BLaER1 (cell line): ENCODE data around the gene ETV3L.
A peak's percentile ranks its signal among the peaks of the same experiment; 100 is the strongest.

Experiments used
- H3K27ac ChIP-seq: shearing (Covaris generic); formaldehyde crosslinking; 2 replicates; pipeline ENCODE4 v1.8.1; 2022
- H3K27me3 ChIP-seq: shearing (Covaris generic); formaldehyde crosslinking; 2 replicates; pipeline ENCODE4 v1.8.1; 2022
- H3K36me3 ChIP-seq: shearing (Covaris generic); formaldehyde crosslinking; 2 replicates; pipeline ENCODE4 v1.8.1; 2022
- H3K4me1 ChIP-seq: shearing (Covaris generic); formaldehyde crosslinking; 2 replicates; pipeline ENCODE4 v1.8.1; 2022
- H3K4me2 ChIP-seq: shearing (Covaris generic); formaldehyde crosslinking; 2 replicates; pipeline ENCODE4 v1.8.1; 2022
- H3K4me3 ChIP-seq: shearing (Covaris generic); formaldehyde crosslinking; 2 replicates; pipeline ENCODE4 v1.8.1; 2022
- H3K9ac ChIP-seq: shearing (Covaris generic); formaldehyde crosslinking; 2 replicates; pipeline ENCODE4 v1.8.1; 2022
- H3K9me3 ChIP-seq: shearing (Covaris generic); formaldehyde crosslinking; 2 replicates; pipeline ENCODE4 v1.8.1; 2022
- H4K20me1 ChIP-seq: shearing (Covaris generic); formaldehyde crosslinking; 2 replicates; pipeline ENCODE4 v1.8.1; 2022
- Cebpa-rat ChIP-seq: shearing (Covaris generic); IDR thresholded peaks from 2 replicates; pipeline ENCODE4 v1.8.1; 2022

The ETV3L gene

GRCh38 chr1:157050836-157051235 lies 48.8 kb downstream of the ETV3L start:
- Histone ChIP-seq H3K9ac (no peak overlapping the region), H3K27me3 (no peaks in the 10 kb centered on the region), H3K4me2 (no peak overlapping the region), H4K20me1 (no peaks in the 10 kb centered on the region), H3K4me3 (no peak overlapping the region), H3K27ac (no peak overlapping the region), H3K9me3 (peaks cover 10% of the 10 kb centered on the region; the same call in 1 of the 2 replicates), H3K4me1 (peaks cover 6% of the 10 kb centered on the region; the same call in 1 of the 2 replicates), H3K36me3 (no peaks in the 10 kb centered on the region)
- TF ChIP-seq Cebpa-rat = no peak

GRCh38 chr1:157047062-157047410 lies 52.6 kb downstream of the ETV3L start:
- H3K27ac ChIP-seq = no peak overlapping the region
- H3K9ac ChIP-seq = no peak overlapping the region
- no peaks in the 10 kb centered on the region for H3K36me3 ChIP-seq
- peaks cover 27% of the 10 kb centered on the region for H4K20me1 ChIP-seq
- H3K4me3 ChIP-seq = no peak overlapping the region
- H3K9me3 ChIP-seq = no peaks in the 10 kb centered on the region
- TF ChIP-seq Cebpa-rat = no peak
- H3K27me3 ChIP-seq = no peaks in the 10 kb centered on the region
- H3K4me1 ChIP-seq = peaks cover 36% of the 10 kb centered on the region
- no peak overlapping the region for H3K4me2 ChIP-seq

DNA sequence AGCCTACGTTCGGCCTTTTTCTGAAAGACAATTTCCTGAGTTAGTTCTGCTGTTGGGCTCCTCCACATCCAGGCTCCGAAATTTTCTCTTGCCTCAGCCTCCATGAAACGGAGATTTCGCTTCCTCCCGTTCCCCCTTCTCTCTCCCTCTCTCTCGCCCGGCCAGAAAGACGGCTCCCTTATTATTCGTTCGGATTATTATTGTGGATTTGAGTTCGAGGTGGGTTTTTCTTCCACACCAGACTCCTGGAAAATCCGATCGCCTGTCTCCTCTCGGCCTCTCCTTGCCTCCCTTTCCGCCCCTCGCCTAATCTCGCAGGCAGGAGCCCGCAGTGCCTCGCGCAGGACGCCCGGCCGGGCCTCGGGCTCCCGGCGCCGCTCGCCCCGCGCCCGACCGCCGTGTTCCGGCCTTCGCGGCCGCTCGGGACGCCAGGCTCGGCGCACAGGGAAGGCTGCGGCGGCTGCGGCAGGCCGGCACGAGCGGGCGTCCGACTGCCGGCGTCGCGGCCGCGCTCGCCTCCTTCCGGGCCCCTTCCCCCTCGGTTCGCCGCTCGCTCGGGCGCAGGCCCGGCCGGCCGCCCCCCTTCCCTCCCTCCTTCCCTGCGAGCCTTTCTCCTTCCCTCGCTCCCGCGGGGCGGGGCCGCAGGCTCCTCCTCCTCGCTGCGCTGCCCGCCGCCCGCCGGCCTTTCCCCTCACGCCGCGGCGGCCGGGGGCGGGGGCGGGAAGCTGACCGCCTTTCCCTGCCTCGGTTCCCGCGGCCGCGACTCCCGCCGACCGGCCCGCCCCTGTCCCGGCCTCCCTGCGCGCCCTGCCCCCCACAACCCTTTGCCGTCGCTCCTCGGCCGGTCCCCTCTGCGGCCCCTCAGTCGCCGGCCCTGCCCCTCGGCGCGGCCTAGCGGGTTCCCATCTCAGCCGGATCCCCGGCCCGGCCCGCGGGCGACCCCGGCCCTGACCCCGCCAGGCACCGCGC lies 54.1 kb downstream of the ETV3L start, which contains the start of gene ARHGEF11:
ARHGEF11 (minus strand) TSS at position 493 of the 969 bp plus-strand sequence. CDS start 1,412 bp downstream, outside the sequence.
- H3K4me2 ChIP-seq = peak within 1 kb of the TSS; percentile 85
- H3K9me3 ChIP-seq = no peaks in the 10 kb centered on the region
- H3K9ac ChIP-seq = peak within 1 kb of the TSS; percentile 90
- H3K4me1 ChIP-seq = peaks cover 44% of the 10 kb centered on the region
- TF ChIP-seq Cebpa-rat = no peak
- H4K20me1 ChIP-seq = peaks cover 42% of the 10 kb centered on the region
- 0 out of 2 replicates have a peak, but pooled peaks cover 5% of the 10 kb centered on the region for H3K36me3 ChIP-seq
- no peaks in the 10 kb centered on the region for H3K27me3 ChIP-seq
- peak within 1 kb of the TSS; percentile 86 for H3K4me3 ChIP-seq
- H3K27ac ChIP-seq = peak within 1 kb of the TSS; percentile 91

GRCh38 chr1:157044326-157044725 lies 55.3 kb downstream of the ETV3L start:
- Histone ChIP-seq H4K20me1 (peaks cover 53% of the 10 kb centered on the region), H3K9me3 (no peaks in the 10 kb centered on the region), H3K27me3 (no peaks in the 10 kb centered on the region), H3K9ac (peak overlapping the region; percentile 90), H3K27ac (no peak overlapping the region), H3K4me1 (peaks cover 44% of the 10 kb centered on the region), H3K4me3 (peak overlapping the region; percentile 86), H3K4me2 (peak overlapping the region; percentile 85), H3K36me3 (peaks cover 6% of the 10 kb centered on the region; the same call in 1 of the 2 replicates)
- TF ChIP-seq Cebpa-rat = no peak

- H3K4me3 ChIP-seq = peak overlapping the region; percentile 86
- TF ChIP-seq Cebpa-rat = no peak
- peak overlapping the region; percentile 85 for H3K4me2 ChIP-seq
- no peak overlapping the region; the same call in 1 of the 2 replicates for H3K9ac ChIP-seq
- peaks cover 60% of the 10 kb centered on the region for H4K20me1 ChIP-seq
- H3K27ac ChIP-seq = no peak overlapping the region
- no peaks in the 10 kb centered on the region for H3K27me3 ChIP-seq
- peaks cover 44% of the 10 kb centered on the region for H3K4me1 ChIP-seq
- H3K9me3 ChIP-seq = no peaks in the 10 kb centered on the region
- peaks cover 12% of the 10 kb centered on the region; the same call in 1 of the 2 replicates for H3K36me3 ChIP-seq
Measured at GRCh38 chr1:157043685-157044084, 55.9 kb downstream of the ETV3L start.

GRCh38 chr1:157042846-157043245 lies 56.8 kb downstream of the ETV3L start:
- H4K20me1 ChIP-seq = peaks cover 64% of the 10 kb centered on the region

More at GRCh38 chr1:157042846-157043245, 56.8 kb downstream of the ETV3L start:
- H3K36me3 ChIP-seq = peaks cover 20% of the 10 kb centered on the region; the same call in 1 of the 2 replicates
- H3K4me3 ChIP-seq = peak overlapping the region; percentile 86; the same call in 1 of the 2 replicates
- H3K4me1 ChIP-seq = peaks cover 44% of the 10 kb centered on the region
- H3K27me3 ChIP-seq = no peaks in the 10 kb centered on the region
- H3K27ac ChIP-seq = no peak overlapping the region
- no peaks in the 10 kb centered on the region for H3K9me3 ChIP-seq
- H3K4me2 ChIP-seq = peak overlapping the region; percentile 85
- no peak overlapping the region for H3K9ac ChIP-seq
- no peak for TF ChIP-seq Cebpa-rat
